HUES6 (cell line): Measurements from ENCODE around the gene FN3KRP.

Experiments used
- H3K27ac ChIP-seq: 2 replicates; pipeline ENCODE4 v1.7.0; 2013; ENCODE audit warnings: low read depth, mild to moderate bottlenecking, low read length, inconsistent platforms
- H3K27me3 ChIP-seq: 2 replicates; pipeline ENCODE4 v1.6.1; 2013; ENCODE audit warnings: low read length; ENCODE audit not compliant: control insufficient read depth, insufficient read depth
- H3K36me3 ChIP-seq: 2 replicates; pipeline ENCODE4 v1.6.1; 2013; ENCODE audit warnings: low read length; ENCODE audit not compliant: control insufficient read depth, insufficient read depth
- H3K4me1 ChIP-seq: 2 replicates; pipeline ENCODE4 v1.6.1; 2013; ENCODE audit warnings: low read length; ENCODE audit not compliant: control insufficient read depth, insufficient read depth
- H3K4me3 ChIP-seq: 2 replicates; pipeline ENCODE4 v1.5.1; 2013; ENCODE audit warnings: low read depth, low read length
- H3K9ac ChIP-seq: one replicate; pipeline ENCODE4 v1.6.1; 2013; ENCODE audit warnings: mild to moderate bottlenecking, low read length
- H3K9me3 ChIP-seq: 2 replicates; pipeline ENCODE4 v1.6.1; 2013; ENCODE audit warnings: low read depth, low read length; ENCODE audit not compliant: control insufficient read depth, insufficient read depth

Gene FN3KRP

GRCh38 chr17:82678265-82678891 lies 38.1 kb upstream of the FN3KRP start:
- Histone ChIP-seq H3K4me3 (no peak overlapping the region), H3K9ac (no peak overlapping the region)

GRCh38 chr17:82679586-82680465 lies 36.7 kb upstream of the FN3KRP start:
- H3K9me3 ChIP-seq: peaks cover 5% of the 10 kb centered on the region; the same call in 1 of the 2 replicates
- no peak overlapping the region for H3K9ac ChIP-seq
- no peaks in the 10 kb centered on the region; the same call in 1 of the 2 replicates for H3K27me3 ChIP-seq
- no peaks in the 10 kb centered on the region for H3K4me1 ChIP-seq
- no peak overlapping the region for H3K27ac ChIP-seq
- H3K36me3 ChIP-seq: no peaks in the 10 kb centered on the region
- no peak overlapping the region for H3K4me3 ChIP-seq

More at GRCh38 chr17:82678265-82678891, 38.1 kb upstream of the FN3KRP start:
- H3K9me3 ChIP-seq: peaks cover 5% of the 10 kb centered on the region; the same call in 1 of the 2 replicates
- H3K27me3 ChIP-seq: no peaks in the 10 kb centered on the region; the same call in 1 of the 2 replicates
- H3K27ac ChIP-seq: no peak overlapping the region
- H3K36me3 ChIP-seq: no peaks in the 10 kb centered on the region
- H3K4me1 ChIP-seq: no peaks in the 10 kb centered on the region

GRCh38 chr17:82681547-82681946 lies 35.0 kb upstream of the FN3KRP start:
- Histone ChIP-seq H3K27me3 (no peaks in the 10 kb centered on the region), H3K4me3 (no peak overlapping the region), H3K36me3 (no peaks in the 10 kb centered on the region), H3K27ac (no peak overlapping the region), H3K9me3 (peaks cover 5% of the 10 kb centered on the region; the same call in 1 of the 2 replicates), H3K4me1 (no peaks in the 10 kb centered on the region), H3K9ac (no peak overlapping the region)

GRCh38 chr17:82683534-82683933 lies 33.0 kb upstream of the FN3KRP start:
- H3K36me3 ChIP-seq: no peaks in the 10 kb centered on the region
- no peak overlapping the region for H3K9ac ChIP-seq
- no peaks in the 10 kb centered on the region for H3K4me1 ChIP-seq
- H3K27ac ChIP-seq: no peak overlapping the region
- peaks cover 5% of the 10 kb centered on the region; the same call in 1 of the 2 replicates for H3K9me3 ChIP-seq
- no peaks in the 10 kb centered on the region for H3K27me3 ChIP-seq
- H3K4me3 ChIP-seq: no peak overlapping the region

- Histone ChIP-seq H3K27me3 (no peaks in the 10 kb centered on the region), H3K4me1 (no peaks in the 10 kb centered on the region), H3K4me3 (no peak overlapping the region), H3K9me3 (peaks cover 5% of the 10 kb centered on the region; the same call in 1 of the 2 replicates), H3K36me3 (no peaks in the 10 kb centered on the region), H3K27ac (no peak overlapping the region), H3K9ac (no peak overlapping the region)
These were observed 32.2 kb upstream of the FN3KRP start for GRCh38 chr17:82684228-82684841.

- Histone ChIP-seq H3K36me3 (no peaks in the 10 kb centered on the region), H3K4me1 (no peaks in the 10 kb centered on the region), H3K4me3 (no peak overlapping the region), H3K9ac (no peak overlapping the region), H3K9me3 (peaks cover 5% of the 10 kb centered on the region; the same call in 1 of the 2 replicates), H3K27me3 (peaks cover 2% of the 10 kb centered on the region; the same call in 1 of the 2 replicates), H3K27ac (no peak overlapping the region)
These were observed 31.2 kb upstream of the FN3KRP start for GRCh38 chr17:82685291-82685690.

- Histone ChIP-seq H3K27me3 (peaks cover 2% of the 10 kb centered on the region; the same call in 1 of the 2 replicates), H3K36me3 (no peaks in the 10 kb centered on the region), H3K9me3 (no peaks in the 10 kb centered on the region), H3K4me3 (no peak overlapping the region), H3K4me1 (no peaks in the 10 kb centered on the region), H3K9ac (no peak overlapping the region), H3K27ac (no peak overlapping the region)
These were observed 29.9 kb upstream of the FN3KRP start for GRCh38 chr17:82686366-82687324.

- H3K27me3 ChIP-seq: peaks cover 2% of the 10 kb centered on the region; the same call in 1 of the 2 replicates
- H3K27ac ChIP-seq: no peak overlapping the region
- no peak overlapping the region for H3K9ac ChIP-seq
- no peaks in the 10 kb centered on the region for H3K36me3 ChIP-seq
- H3K4me3 ChIP-seq: no peak overlapping the region
- H3K9me3 ChIP-seq: no peaks in the 10 kb centered on the region
- no peaks in the 10 kb centered on the region for H3K4me1 ChIP-seq
These were observed 29.1 kb upstream of the FN3KRP start for GRCh38 chr17:82687375-82687861.

GRCh38 chr17:82687871-82688270 lies 28.6 kb upstream of the FN3KRP start:
- no peaks in the 10 kb centered on the region for H3K36me3 ChIP-seq
- H3K27ac ChIP-seq: no peak overlapping the region
- no peak overlapping the region for H3K9ac ChIP-seq
- no peaks in the 10 kb centered on the region for H3K4me1 ChIP-seq
- H3K4me3 ChIP-seq: no peak overlapping the region
- peaks cover 2% of the 10 kb centered on the region; the same call in 1 of the 2 replicates for H3K27me3 ChIP-seq
- H3K9me3 ChIP-seq: no peaks in the 10 kb centered on the region

GRCh38 chr17:82689077-82689476 lies 27.4 kb upstream of the FN3KRP start:
- Histone ChIP-seq H3K9ac (no peak overlapping the region), H3K27me3 (peaks cover 2% of the 10 kb centered on the region; the same call in 1 of the 2 replicates), H3K36me3 (no peaks in the 10 kb centered on the region), H3K4me3 (no peak overlapping the region), H3K27ac (no peak overlapping the region), H3K9me3 (peaks cover under 1% of the 10 kb centered on the region; the same call in 1 of the 2 replicates), H3K4me1 (no peaks in the 10 kb centered on the region)
